ENCODE results near the gene OPRPN. TPM values are rescaled to one million over a fixed set of nuclear protein-coding genes. Genes with fewer than 3 reads are reported as not detected.

OPRPN gene
- not detected in 2 replicates for total RNA-seq

GRCh38 chr4:70397580-70397979 lies at the start of gene OPRPN:
OPRPN (plus strand) TSS chr4:70397940; CDS start chr4:70399286, 1,346 bp downstream.

GRCh38 chr4:70360460-70360859 lies 37.3 kb upstream of the OPRPN start, which contains the start of gene SMR3A:
SMR3A (plus strand) TSS chr4:70360760; CDS start chr4:70362116, 1,356 bp downstream.

GRCh38 chr4:70382691-70383181 lies 15.0 kb upstream of the OPRPN start, which contains the start of gene SMR3B:
SMR3B (plus strand) TSS chr4:70383131; CDS start chr4:70384511, 1,380 bp downstream.

Other genes starting within 250 kb of the OPRPN start
- not detected in 2 replicates for gene PRR27, start 243.7 kb upstream of the OPRPN start, total RNA-seq
- gene ODAM, start 202.2 kb upstream of the OPRPN start, total RNA-seq, result not detected in 2 replicates
- gene FDCSP, start 171.8 kb upstream of the OPRPN start, total RNA-seq, result not detected in 2 replicates
- not detected in 2 replicates for gene CSN3, start 155.3 kb upstream of the OPRPN start, total RNA-seq
- gene CABS1, start 63.0 kb upstream of the OPRPN start, total RNA-seq, result not detected in 2 replicates
- not detected in 2 replicates for gene SMR3A, start 37.2 kb upstream of the OPRPN start, total RNA-seq
- not detected in 2 replicates for gene SMR3B, start 14.8 kb upstream of the OPRPN start, total RNA-seq
- gene MUC7, start 74.3 kb downstream of the OPRPN start, total RNA-seq, result not detected in 2 replicates
- not detected in 2 replicates for gene AMTN, start 120.6 kb downstream of the OPRPN start, total RNA-seq
- gene AMBN, start 194.3 kb downstream of the OPRPN start, total RNA-seq, result not detected in 2 replicates
- gene ENAM, start 230.8 kb downstream of the OPRPN start, total RNA-seq, result not detected in 2 replicates